Natural killer cell (primary cell): ENCODE data around the gene ARID1B. TPM values are rescaled to one million over a fixed set of nuclear protein-coding genes. Genes with fewer than 3 reads are reported as not detected.

Experiments used
- ATAC-seq, 3 donors: fragments of 150-1000 bp in 2 of 3; fragments of 200-7000 bp in 1 of 3; cut with Tn5 transposase; 1 replicate in 1 of 3; 2 replicates in 2 of 3; pipeline ENCODE4 v1.10.0; 2021; ENCODE audit warnings: mild to moderate bottlenecking in 2 of 3, moderate library complexity in 2 of 3
- DNase-seq, 2 donors: peaks; one replicate each; pipeline versions ENCODE4 v3.0.0 to v3.0.0-alpha.2; 2013 to 2021; ENCODE audit warnings: mixed read lengths in 1 of 2
- H3K27ac ChIP-seq: one replicate; pipeline ENCODE4 v1.5.1; 2013; ENCODE audit warnings: mild to moderate bottlenecking, low read length
- H3K27me3 ChIP-seq: one replicate; pipeline ENCODE4 v1.6.1; 2013; ENCODE audit warnings: low read length; ENCODE audit not compliant: control insufficient read depth, insufficient read depth
- H3K36me3 ChIP-seq: one replicate; pipeline ENCODE4 v1.6.1; 2013; ENCODE audit warnings: low read length; ENCODE audit not compliant: control insufficient read depth, insufficient read depth
- H3K4me1 ChIP-seq: one replicate; pipeline ENCODE4 v1.6.1; 2013; ENCODE audit warnings: low read length; ENCODE audit not compliant: control insufficient read depth, insufficient read depth
- H3K4me3 ChIP-seq: one replicate; pipeline ENCODE4 v1.5.1; 2013; ENCODE audit warnings: low read length
- H3K9me3 ChIP-seq: one replicate; pipeline ENCODE4 v1.6.1; 2013; ENCODE audit warnings: low read length; ENCODE audit not compliant: control insufficient read depth, insufficient read depth
- H3K27ac Mint-ChIP-seq, 2 donors: one replicate each; pipeline ENCODE4 v1.8.0; 2022; ENCODE audit warnings: mild to moderate bottlenecking in 2 of 2, mixed read lengths in 2 of 2, moderate library complexity in 1 of 2
- H3K27me3 Mint-ChIP-seq, 2 donors: one replicate each; pipeline ENCODE4 v1.8.0; 2022; ENCODE audit warnings: low read depth in 2 of 2, mixed read lengths in 2 of 2
- H3K36me3 Mint-ChIP-seq: one replicate; pipeline ENCODE4 v1.8.0; 2022; ENCODE audit warnings: mixed read lengths
- H3K4me1 Mint-ChIP-seq, 2 donors: one replicate each; pipeline ENCODE4 v1.8.0; 2022; ENCODE audit warnings: mixed read lengths in 2 of 2
- H3K4me3 Mint-ChIP-seq: one replicate; pipeline ENCODE4 v1.8.0; 2022; ENCODE audit warnings: mild to moderate bottlenecking, moderate library complexity, mixed read lengths
- H3K9me3 Mint-ChIP-seq, 2 donors: one replicate each; pipeline ENCODE4 v1.8.0; 2022; ENCODE audit warnings: mixed read lengths in 2 of 2
- WGBS: methylation state at CpG from one replicate; pipeline ENCODE4 v1.1.7; 2013; ENCODE audit warnings: missing lambda C conversion rate; ENCODE audit not compliant: insufficient coverage; 5-methylcytosine and 5-hydroxymethylcytosine counted together
- intact Hi-C: fragments of 100-400 bp; cut with micrococcal nuclease; formaldehyde crosslinking; loops from one replicate; pipeline ENCODE4 v1.14.2; 2022
- total RNA-seq, 4 donors: library from RNA; stranded (reverse); fragments of 120-200 nt in 1 of 4; gene quantifications; one replicate each; pipeline versions ENCODE4 v1.2.3 to v1.2.4, GENCODE V29; 2013 to 2022
- TF ChIP-seq, protein P1 (sequence below): fragments of 200-600 bp; IDR thresholded peaks from one replicate; pipeline ENCODE4 v1.8.0; 2022; ENCODE audit warnings: antibody characterized with exemption

ARID1B gene
- 100 to 1,000 TPM; 180 to 201 (median 189) TPM for total RNA-seq
- total RNA-seq (2013), result 149 TPM

- ATAC-seq, result peak; percentile 56 to 78 (median 72)
- Mint-ChIP-seq H3K27me3 (peaks cover 0 to 2% of the 10 kb centered on the region in 2 donors), H3K36me3 (no peaks in the 10 kb centered on the region), H3K4me1 (peaks cover 27 to 38% of the 10 kb centered on the region in 2 donors), H3K27ac (peak within 1 kb of the TSS; percentile 92), H3K4me3 (peak within 1 kb of the TSS; percentile 97), H3K9me3 (no peaks in the 10 kb centered on the region)
- Histone ChIP-seq H3K4me1 (peaks cover 11% of the 10 kb centered on the region), H3K27ac (peak within 1 kb of the TSS; percentile 90), H3K27me3 (no peaks in the 10 kb centered on the region), H3K9me3 (no peaks in the 10 kb centered on the region), H3K36me3 (no peaks in the 10 kb centered on the region), H3K4me3 (peak within 1 kb of the TSS; percentile 89)
- DNase-seq, result peak; percentile 79 to 91
- TF ChIP-seq, protein P1, sequence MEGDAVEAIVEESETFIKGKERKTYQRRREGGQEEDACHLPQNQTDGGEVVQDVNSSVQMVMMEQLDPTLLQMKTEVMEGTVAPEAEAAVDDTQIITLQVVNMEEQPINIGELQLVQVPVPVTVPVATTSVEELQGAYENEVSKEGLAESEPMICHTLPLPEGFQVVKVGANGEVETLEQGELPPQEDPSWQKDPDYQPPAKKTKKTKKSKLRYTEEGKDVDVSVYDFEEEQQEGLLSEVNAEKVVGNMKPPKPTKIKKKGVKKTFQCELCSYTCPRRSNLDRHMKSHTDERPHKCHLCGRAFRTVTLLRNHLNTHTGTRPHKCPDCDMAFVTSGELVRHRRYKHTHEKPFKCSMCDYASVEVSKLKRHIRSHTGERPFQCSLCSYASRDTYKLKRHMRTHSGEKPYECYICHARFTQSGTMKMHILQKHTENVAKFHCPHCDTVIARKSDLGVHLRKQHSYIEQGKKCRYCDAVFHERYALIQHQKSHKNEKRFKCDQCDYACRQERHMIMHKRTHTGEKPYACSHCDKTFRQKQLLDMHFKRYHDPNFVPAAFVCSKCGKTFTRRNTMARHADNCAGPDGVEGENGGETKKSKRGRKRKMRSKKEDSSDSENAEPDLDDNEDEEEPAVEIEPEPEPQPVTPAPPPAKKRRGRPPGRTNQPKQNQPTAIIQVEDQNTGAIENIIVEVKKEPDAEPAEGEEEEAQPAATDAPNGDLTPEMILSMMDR, result no peak
- under 1% methylated on average over 65 of the region's 65 CpGs for WGBS
- intact Hi-C loops, result loop anchor here (1.0 to 5.0 kb wide), 2 partner anchors 90 to 405 kb away; no protein-coding TSS in a partner anchor
These were observed at the start of gene ARID1B for GRCh38 chr6:156776840-156777576. TSS of gene ARID1B (plus strand) at chr6:156777378. CDS start at chr6:156777681, 303 bp downstream.

DNA sequence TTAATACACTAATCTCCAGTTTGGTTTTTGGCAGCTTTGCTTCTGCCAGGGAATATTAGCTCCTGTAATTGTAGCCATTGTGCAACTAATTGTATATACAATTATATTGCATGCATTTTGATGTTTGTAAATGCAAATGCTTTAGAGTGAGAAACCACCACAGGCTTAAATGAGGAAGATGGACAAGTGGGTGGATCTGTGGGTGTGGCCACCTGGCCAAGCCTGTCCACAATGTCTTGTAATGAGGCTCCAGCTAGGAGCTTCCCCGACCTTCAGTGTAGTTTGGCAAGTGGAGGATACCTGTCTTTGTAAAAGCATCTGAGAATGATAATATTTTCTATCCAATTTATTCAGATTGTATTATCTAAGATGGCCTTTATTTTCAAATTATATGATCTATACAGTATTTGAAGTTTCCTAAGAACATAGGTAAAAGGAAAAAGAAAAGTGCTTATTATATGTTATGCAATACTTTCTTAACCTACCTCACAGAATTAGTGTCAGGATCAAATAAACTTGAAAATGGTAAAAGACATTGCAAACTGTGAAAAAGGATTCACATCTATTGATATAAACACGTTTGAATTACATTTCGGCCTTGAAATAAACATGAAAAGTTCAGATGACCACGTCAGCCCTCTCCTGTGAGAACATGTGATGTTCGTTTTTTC is 49.3 kb upstream of the ARID1B start:
- Mint-ChIP-seq H3K4me1 (no peaks in the 10 kb centered on the region), H3K4me3 (no peak overlapping the region), H3K9me3 (no peaks in the 10 kb centered on the region), H3K36me3 (no peaks in the 10 kb centered on the region), H3K27ac (no peak overlapping the region), H3K27me3 (peaks cover 0 to 8% of the 10 kb centered on the region in 2 donors)
- TF ChIP-seq, protein P1, result no peak
- no peaks in the 10 kb centered on the region for H3K36me3 ChIP-seq
- no peak overlapping the region for H3K4me3 ChIP-seq
- no peak for DNase-seq
- intact Hi-C loops, result no loop called here
- H3K27me3 ChIP-seq, result no peaks in the 10 kb centered on the region
- H3K27ac ChIP-seq, result no peak overlapping the region
- H3K4me1 ChIP-seq, result no peaks in the 10 kb centered on the region
- WGBS, result 90% methylated on average over 4 of the region's 5 CpGs
- no peaks in the 10 kb centered on the region for H3K9me3 ChIP-seq
- ATAC-seq, result no peak

- Histone ChIP-seq H3K4me1 (no peaks in the 10 kb centered on the region), H3K4me3 (no peak overlapping the region), H3K36me3 (no peaks in the 10 kb centered on the region), H3K27me3 (no peaks in the 10 kb centered on the region), H3K9me3 (no peaks in the 10 kb centered on the region), H3K27ac (no peak overlapping the region)
- DNase-seq (no peak), ATAC-seq (peak in 1 of 3 donors; percentile 37)
- H3K27ac Mint-ChIP-seq, result no peak overlapping the region
- 33% methylated on average over 1 of the region's 2 CpGs for WGBS
- no peaks in the 10 kb centered on the region for H3K36me3 Mint-ChIP-seq
- TF ChIP-seq, protein P1, result no peak
- H3K27me3 Mint-ChIP-seq, result peaks cover 0 to 8% of the 10 kb centered on the region in 2 donors
- no peaks in the 10 kb centered on the region for H3K9me3 Mint-ChIP-seq
- no peak overlapping the region for H3K4me3 Mint-ChIP-seq
- no peaks in the 10 kb centered on the region for H3K4me1 Mint-ChIP-seq
- intact Hi-C loops, result no loop called here
These were observed 47.9 kb upstream of the ARID1B start for GRCh38 chr6:156729248-156729647.
